Fibroblast of lung (primary cell): Measurements from ENCODE around the gene NCOA7.

Source experiments
- EZH2 ChIP-seq: IDR thresholded peaks from 2 replicates; pipeline ENCODE4 v1.5.1; 2012; ENCODE audit warnings: low read length, control low read depth, mild to moderate bottlenecking; ENCODE audit errors: missing control alignments
- TF ChIP-seq, protein P1 (sequence below), 2 donors: IDR thresholded peaks in 1 of 2; conservative IDR thresholded peaks in 1 of 2; 1 replicate in 1 of 2; 2 replicates in 1 of 2; pipeline ENCODE4 v1.5.1; 2011 to 2012; ENCODE audit warnings: low read length in 2 of 2, control low read depth in 1 of 2, inconsistent platforms in 1 of 2, low read depth in 1 of 2, mild to moderate bottlenecking in 1 of 2

DNA sequence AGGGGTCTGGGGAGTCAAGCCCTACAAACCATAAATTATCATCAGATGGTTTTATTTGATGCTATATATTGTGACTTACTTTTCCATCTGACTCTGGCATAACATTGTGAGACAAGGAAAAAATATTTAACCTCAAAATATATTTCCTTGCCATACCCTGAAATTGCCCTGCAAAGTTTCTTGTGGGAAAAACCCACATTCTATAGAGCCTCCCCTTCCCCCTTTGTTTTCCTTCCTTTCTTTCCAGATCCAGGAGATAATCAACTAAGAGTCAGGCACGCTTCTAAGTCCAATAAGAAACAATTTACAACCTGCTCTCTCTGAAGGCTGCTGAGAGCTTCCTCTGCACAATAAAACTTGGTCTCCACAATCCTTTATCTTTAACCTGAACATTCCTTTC lies 148.3 kb downstream of the NCOA7 start:
- no peak for TF ChIP-seq EZH2
- TF ChIP-seq, protein P1, sequence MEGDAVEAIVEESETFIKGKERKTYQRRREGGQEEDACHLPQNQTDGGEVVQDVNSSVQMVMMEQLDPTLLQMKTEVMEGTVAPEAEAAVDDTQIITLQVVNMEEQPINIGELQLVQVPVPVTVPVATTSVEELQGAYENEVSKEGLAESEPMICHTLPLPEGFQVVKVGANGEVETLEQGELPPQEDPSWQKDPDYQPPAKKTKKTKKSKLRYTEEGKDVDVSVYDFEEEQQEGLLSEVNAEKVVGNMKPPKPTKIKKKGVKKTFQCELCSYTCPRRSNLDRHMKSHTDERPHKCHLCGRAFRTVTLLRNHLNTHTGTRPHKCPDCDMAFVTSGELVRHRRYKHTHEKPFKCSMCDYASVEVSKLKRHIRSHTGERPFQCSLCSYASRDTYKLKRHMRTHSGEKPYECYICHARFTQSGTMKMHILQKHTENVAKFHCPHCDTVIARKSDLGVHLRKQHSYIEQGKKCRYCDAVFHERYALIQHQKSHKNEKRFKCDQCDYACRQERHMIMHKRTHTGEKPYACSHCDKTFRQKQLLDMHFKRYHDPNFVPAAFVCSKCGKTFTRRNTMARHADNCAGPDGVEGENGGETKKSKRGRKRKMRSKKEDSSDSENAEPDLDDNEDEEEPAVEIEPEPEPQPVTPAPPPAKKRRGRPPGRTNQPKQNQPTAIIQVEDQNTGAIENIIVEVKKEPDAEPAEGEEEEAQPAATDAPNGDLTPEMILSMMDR (conservative IDR thresholded peaks at IDR 0.05 in 1 of 2, IDR thresholded peaks at IDR 0.05 in 1 of 2; ENCODE audit: low read depth in 1 of 2, low read length in 2 of 2) = no peak
